Measurements from ENCODE around the gene LSM11.

GRCh38 chr5:157713830-157714595 is 29.5 kb upstream of the LSM11 start:
- TF ChIP-seq, protein P1, sequence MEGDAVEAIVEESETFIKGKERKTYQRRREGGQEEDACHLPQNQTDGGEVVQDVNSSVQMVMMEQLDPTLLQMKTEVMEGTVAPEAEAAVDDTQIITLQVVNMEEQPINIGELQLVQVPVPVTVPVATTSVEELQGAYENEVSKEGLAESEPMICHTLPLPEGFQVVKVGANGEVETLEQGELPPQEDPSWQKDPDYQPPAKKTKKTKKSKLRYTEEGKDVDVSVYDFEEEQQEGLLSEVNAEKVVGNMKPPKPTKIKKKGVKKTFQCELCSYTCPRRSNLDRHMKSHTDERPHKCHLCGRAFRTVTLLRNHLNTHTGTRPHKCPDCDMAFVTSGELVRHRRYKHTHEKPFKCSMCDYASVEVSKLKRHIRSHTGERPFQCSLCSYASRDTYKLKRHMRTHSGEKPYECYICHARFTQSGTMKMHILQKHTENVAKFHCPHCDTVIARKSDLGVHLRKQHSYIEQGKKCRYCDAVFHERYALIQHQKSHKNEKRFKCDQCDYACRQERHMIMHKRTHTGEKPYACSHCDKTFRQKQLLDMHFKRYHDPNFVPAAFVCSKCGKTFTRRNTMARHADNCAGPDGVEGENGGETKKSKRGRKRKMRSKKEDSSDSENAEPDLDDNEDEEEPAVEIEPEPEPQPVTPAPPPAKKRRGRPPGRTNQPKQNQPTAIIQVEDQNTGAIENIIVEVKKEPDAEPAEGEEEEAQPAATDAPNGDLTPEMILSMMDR (IDR thresholded peaks at IDR 0.05; ENCODE audit: low read length): no peak
- TF ChIP-seq EZH2 (optimal IDR thresholded peaks at IDR 0.05; ENCODE audit: low read depth, low read length): no peak
- no peak for TF ChIP-seq EZH2phosphoT487 (IDR thresholded peaks at IDR 0.05; ENCODE audit: low read length)
